Lung (tissue), 12 donors: ENCODE results near the gene ADGRV1. TPM values are rescaled to one million over a fixed set of nuclear protein-coding genes. Genes with fewer than 3 reads are reported as not detected.

Source experiments
- ATAC-seq: fragments of 200-7000 bp; cut with Tn5 transposase; one replicate; pipeline ENCODE4 v1.9.1; 2020; ENCODE audit warnings: moderate number of reproducible peaks; ENCODE audit not compliant: insufficient read depth, low FRiP score
- DNase-seq, 3 donors: peaks; one replicate each; pipeline ENCODE4 v3.0.0-alpha.2; 2013 to 2017
- H3K27ac ChIP-seq, 2 donors: one replicate each; pipeline ENCODE4 v1.5.1; 2013; ENCODE audit warnings: mild to moderate bottlenecking in 2 of 2, moderate library complexity in 2 of 2, control low read depth in 1 of 2, inconsistent platforms in 1 of 2, low read depth in 1 of 2, low read length in 1 of 2
- H3K27me3 ChIP-seq, 3 donors: one replicate each; pipeline ENCODE4 v1.5.1; 2013; ENCODE audit warnings: low read length in 2 of 3; ENCODE audit not compliant: control insufficient read depth in 3 of 3, insufficient read depth in 3 of 3
- H3K36me3 ChIP-seq, 4 donors: one replicate each; pipeline ENCODE4 v1.5.1; 2013; ENCODE audit warnings: low read length in 4 of 4, mild to moderate bottlenecking in 1 of 4, moderate library complexity in 1 of 4; ENCODE audit not compliant: control insufficient read depth in 4 of 4, insufficient read depth in 4 of 4
- H3K4me1 ChIP-seq, 5 donors: one replicate each; pipeline ENCODE4 v1.5.1; 2013; ENCODE audit warnings: low read length in 5 of 5, mild to moderate bottlenecking in 2 of 5, moderate library complexity in 1 of 5; ENCODE audit not compliant: control insufficient read depth in 5 of 5, insufficient read depth in 5 of 5
- H3K4me3 ChIP-seq: one replicate; pipeline ENCODE4 v1.5.1; 2013; ENCODE audit warnings: mild to moderate bottlenecking, control low read depth, moderate library complexity
- H3K9ac ChIP-seq, 2 donors: one replicate each; pipeline ENCODE4 v1.5.1; 2013; ENCODE audit warnings: low read length in 2 of 2, control low read depth in 1 of 2; ENCODE audit not compliant: insufficient read depth in 1 of 2
- H3K9me3 ChIP-seq, 4 donors: one replicate each; pipeline ENCODE4 v1.5.1; 2013; ENCODE audit warnings: low read length in 3 of 4, mild to moderate bottlenecking in 1 of 4, moderate library complexity in 1 of 4; ENCODE audit not compliant: control insufficient read depth in 4 of 4, insufficient read depth in 3 of 4
- WGBS, 2 donors: extraction: QIAGEN DNeasy Blood & Tissue Kit; methylation state at CpG; one replicate each; pipeline ENCODE4 v1.1.7; 2013; 5-methylcytosine and 5-hydroxymethylcytosine counted together
- polyA plus RNA-seq, 2 donors: library from polyadenylated mRNA; stranded (reverse); fragments of 200-250 nt; gene quantifications; one replicate each; pipeline ENCODE4 v1.2.1, GENCODE V29; 2013
- total RNA-seq, 2 donors: library from RNA; depleted of rRNA in 1 of 2; stranded (reverse); fragments of >200 nt in 1 of 2; gene quantifications; one replicate each; pipeline ENCODE4 v1.2.1, GENCODE V29; 2014 to 2021
- TF ChIP-seq, protein P1 (sequence below): IDR thresholded peaks from 2 replicates; pipeline ENCODE4 v1.5.1; 2012; ENCODE audit warnings: mild to moderate bottlenecking; ENCODE audit errors: control extremely low read depth, extremely low read depth
- donor health status: control.
- donor health status: control.
- donor health status: Bipolar disorder and iron deficiency.
- donor health status: healthy.
- donor health status: DM: yes; HTN: yes; CAD: no.

The ADGRV1 gene
- total and polyA plus RNA-seq, 4 donors: 3.6 to 66.2 (median 28.2) TPM

DNA sequence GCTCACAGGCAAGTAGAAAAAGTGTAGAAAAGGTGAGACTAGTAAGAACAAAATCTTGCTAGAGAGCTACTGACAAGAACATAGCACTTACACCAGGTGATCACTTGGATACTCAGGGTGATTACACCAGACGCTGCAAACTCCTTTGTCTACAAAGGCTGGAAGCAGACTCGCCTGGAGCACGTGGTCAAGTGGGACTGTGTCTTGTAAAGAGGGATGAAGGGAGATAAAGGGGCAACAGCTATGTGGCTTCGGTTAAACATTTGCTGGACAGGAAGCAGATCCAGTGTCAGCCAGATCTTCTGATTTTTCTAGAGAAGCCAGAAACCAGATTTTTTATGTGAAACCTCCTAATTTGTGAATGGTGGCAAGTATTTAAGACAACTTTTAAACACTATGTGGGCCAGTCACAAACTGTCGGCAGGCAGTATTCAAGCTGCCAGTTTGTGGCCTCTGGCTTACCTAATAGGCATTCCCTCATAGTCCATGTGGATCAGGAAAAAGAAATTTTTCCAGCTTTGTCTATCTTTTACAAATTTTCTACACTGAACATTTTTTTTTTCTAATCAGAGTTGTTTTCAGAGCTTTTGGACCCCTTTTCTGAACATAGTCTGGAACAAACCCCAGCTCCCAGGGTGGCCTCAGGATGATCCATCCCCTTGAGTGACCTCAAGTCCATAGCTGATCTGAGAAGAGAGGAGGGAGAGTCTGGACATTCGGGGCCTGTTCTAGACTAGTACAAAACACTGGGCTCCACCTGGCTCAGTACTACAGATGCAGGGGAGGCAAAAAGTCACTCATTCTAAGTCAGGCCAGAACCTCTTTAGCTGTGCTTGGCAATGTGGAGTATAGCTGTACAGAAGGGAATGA lies 561.6 kb downstream of the ADGRV1 start:
- TF ChIP-seq, protein P1, sequence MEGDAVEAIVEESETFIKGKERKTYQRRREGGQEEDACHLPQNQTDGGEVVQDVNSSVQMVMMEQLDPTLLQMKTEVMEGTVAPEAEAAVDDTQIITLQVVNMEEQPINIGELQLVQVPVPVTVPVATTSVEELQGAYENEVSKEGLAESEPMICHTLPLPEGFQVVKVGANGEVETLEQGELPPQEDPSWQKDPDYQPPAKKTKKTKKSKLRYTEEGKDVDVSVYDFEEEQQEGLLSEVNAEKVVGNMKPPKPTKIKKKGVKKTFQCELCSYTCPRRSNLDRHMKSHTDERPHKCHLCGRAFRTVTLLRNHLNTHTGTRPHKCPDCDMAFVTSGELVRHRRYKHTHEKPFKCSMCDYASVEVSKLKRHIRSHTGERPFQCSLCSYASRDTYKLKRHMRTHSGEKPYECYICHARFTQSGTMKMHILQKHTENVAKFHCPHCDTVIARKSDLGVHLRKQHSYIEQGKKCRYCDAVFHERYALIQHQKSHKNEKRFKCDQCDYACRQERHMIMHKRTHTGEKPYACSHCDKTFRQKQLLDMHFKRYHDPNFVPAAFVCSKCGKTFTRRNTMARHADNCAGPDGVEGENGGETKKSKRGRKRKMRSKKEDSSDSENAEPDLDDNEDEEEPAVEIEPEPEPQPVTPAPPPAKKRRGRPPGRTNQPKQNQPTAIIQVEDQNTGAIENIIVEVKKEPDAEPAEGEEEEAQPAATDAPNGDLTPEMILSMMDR: no peak
- WGBS, 2 donors: 63 to 85% methylated on average over 6 of the region's 6 CpGs
- Histone ChIP-seq H3K9me3 (no peaks in the 10 kb centered on the region), H3K9ac (peak overlapping the region in 1 of 2 donors; percentile 5), H3K36me3 (no peaks in the 10 kb centered on the region), H3K27me3 (no peaks in the 10 kb centered on the region), H3K4me3 (no peak overlapping the region), H3K27ac (no peak overlapping the region), H3K4me1 (peaks cover 0 to 14% (median 2%) of the 10 kb centered on the region in 5 donors)
- DNase-seq (peak in 1 of 3 donors; percentile 52), ATAC-seq (no peak)

DNA sequence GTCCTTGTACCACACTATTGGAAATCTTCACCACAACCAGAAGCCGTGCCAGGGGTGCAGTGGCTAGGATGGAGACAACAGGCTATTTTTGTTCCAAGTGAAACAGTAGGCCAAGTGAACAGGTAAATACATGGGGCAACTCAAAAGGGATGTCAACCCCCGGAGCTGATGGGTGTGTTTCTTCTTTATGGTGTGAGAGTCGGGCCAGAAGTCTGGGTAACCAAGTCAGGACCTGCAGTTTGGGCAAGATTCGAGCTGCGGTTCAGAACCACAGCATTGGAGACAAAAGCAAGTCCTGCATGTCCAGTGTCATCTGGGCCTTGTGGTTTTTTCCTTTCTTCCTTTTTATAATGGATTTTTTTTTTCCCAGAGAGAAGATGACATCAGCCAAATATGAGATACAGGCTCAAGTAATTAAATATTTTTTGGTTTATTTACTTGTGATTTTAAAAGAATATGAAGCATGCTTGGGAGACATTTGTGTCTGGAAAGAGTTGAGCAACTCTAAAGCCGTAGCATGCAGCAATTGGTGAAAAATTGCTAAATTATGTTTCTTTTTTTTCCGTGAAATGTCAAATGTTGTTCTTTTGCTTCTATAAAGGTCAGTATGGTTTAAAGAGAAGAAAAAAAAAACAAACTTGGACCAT lies 562.9 kb downstream of the ADGRV1 start:
- H3K4me1 ChIP-seq: peaks cover 0 to 24% (median 8%) of the 10 kb centered on the region in 5 donors
- TF ChIP-seq, protein P1: no peak
- peak overlapping the region in 1 of 2 donors; percentile 9 for H3K27ac ChIP-seq
- WGBS, 2 donors: 74 to 79% methylated on average over 7 of the region's 7 CpGs
- no peaks in the 10 kb centered on the region for H3K27me3 ChIP-seq
- ATAC-seq (no peak), DNase-seq (no peak)
- no peaks in the 10 kb centered on the region for H3K9me3 ChIP-seq
- H3K36me3 ChIP-seq: no peaks in the 10 kb centered on the region
- H3K9ac ChIP-seq: no peak overlapping the region
- no peak overlapping the region for H3K4me3 ChIP-seq

DNA sequence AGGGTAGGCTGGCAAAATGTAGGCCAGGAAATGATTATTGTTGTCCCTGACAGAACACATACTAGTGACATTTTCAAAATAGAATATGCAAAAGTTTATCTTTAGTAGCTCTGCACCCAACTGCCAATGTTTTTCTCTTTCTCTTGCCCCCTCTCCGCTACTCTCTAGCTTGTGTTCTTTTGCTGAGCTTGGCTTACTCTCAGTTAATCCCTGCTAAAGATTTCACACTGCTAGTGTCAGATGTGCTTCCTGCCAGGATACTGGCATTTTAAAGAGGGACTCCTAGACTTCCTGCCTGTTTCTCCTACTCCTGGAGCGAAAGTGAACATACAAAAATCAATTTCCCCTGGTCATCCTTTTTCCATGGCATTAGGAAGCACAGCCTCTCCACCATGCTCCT lies 564.1 kb downstream of the ADGRV1 start:
- ATAC-seq: no peak
- no peaks in the 10 kb centered on the region for H3K9me3 ChIP-seq
- no peaks in the 10 kb centered on the region for H3K27me3 ChIP-seq
- TF ChIP-seq, protein P1: no peak
- 73 to 87% methylated on average over 2 of the region's 2 CpGs for WGBS, 2 donors
- no peak overlapping the region for H3K9ac ChIP-seq
- no peak for DNase-seq
- no peaks in the 10 kb centered on the region for H3K36me3 ChIP-seq
- H3K27ac ChIP-seq: no peak overlapping the region
- H3K4me1 ChIP-seq: peaks cover 2 to 35% (median 15%) of the 10 kb centered on the region in 5 donors
- no peak overlapping the region for H3K4me3 ChIP-seq
